Fibroblast of skin of left quadriceps (primary cell): ENCODE measurements around the gene HSF2BP.
"Not testable (repeated sequence)": the region's sequence is repeated elsewhere in the genome, so short reads cannot be mapped to it uniquely, and the experiment has no call there.

Source experiments
- DNase-seq, 2 experiments: peaks; one replicate each; pipeline ENCODE4 v3.0.0-alpha.2; 2013; ENCODE audit warnings: low read depth in 2 of 2

Gene HSF2BP

DNA sequence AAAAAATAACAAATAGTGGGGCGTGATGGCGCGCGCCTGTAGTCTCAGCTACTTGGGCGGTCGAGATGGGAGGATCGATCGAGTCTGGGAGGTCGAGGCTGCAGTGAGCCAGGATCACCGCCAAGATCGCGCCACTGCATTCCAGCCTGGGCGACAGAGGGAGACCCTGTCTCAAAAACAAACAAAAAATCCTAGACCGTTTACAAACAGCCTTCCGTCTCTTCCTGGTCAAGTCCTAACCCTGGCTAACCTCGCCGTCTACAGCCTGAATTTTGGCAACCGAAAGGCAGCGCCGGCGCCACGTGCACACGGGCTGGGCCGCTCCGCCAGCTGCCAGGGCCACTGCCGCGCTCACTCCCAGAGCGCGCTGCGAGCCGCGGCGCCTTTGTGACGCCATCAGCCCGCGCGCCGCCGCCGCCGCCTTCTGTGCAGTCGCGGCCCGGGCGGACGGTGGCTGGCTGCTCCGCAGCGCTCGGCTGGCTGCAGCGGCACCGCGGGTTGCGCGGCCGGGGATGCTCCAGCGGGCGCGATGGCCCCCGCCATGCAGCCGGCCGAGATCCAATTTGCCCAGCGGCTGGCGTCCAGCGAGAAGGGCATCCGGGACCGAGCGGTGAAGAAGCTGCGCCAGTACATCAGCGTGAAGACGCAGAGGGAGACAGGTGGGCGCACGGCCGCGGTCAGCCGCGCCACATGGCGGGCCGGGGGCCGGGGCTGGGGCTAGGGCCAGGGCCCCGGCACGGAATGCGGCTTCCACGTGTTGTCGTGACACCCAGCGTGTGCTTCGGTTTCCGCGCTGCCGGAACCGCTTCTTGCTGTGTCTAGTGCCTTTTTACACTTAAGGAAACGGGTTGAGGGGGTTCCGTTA lies at the start of gene HSF2BP, which contains the start of gene RRP1B:
Gene HSF2BP (minus strand): TSS at position 353 of the 865 bp plus-strand sequence. CDS start 1,392 bp downstream, outside the sequence.
Gene RRP1B (plus strand): TSS at position 425 of the 865 bp plus-strand sequence. CDS start 105 bp downstream, at position 530.
- peak; percentile 64 to 66 for DNase-seq

DNA sequence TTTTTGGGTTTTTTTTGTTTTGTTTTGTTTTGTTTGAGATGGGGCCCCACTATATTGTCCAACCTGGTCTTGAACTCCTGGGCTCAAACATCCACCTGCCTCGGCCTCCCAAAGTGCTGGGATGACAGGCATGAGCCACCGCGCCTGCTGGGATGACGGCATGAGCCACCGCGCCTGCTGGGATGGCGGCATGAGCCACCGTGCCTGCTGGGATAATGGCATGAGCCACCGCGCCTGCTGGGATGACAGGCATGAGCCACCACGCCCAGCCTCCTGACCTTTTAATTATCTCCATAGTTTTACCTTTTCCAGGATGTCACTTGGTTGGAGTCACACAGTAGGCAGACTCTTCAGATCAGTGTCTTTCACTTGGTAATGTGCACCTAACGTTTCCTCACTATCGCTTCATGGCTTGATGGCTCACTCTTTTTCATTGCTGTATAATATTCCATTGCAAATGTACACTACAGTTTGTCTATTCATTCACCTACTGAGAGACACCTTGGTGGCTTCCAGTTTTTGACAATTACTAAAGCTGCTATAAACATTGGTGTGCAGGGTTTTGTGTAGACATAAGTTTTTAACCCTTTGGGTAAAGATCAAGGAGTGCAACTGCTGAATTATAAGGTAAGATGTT lies 49.6 kb upstream of the HSF2BP start:
- DNase-seq = no peak

DNA sequence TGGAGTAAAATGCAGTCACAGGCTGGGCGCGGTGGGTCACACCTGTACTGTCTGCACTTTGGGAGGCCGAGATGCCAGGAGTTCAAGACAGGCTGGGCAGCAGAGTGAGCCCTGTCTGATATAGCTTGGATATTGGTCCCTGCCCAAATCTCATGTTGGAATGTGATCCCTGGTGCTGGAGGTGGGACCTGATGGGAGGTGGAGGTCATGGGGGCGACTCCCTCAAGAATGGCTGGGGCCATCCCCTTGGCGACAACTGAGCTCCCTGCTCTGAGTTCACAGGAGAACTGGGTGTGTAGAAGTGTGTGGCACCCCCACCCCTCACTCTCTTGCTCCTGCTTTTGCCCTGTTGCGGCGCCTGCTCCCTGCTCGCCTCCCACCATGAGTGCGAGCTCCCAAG lies 48.2 kb upstream of the HSF2BP start:
- no peak for DNase-seq

DNA sequence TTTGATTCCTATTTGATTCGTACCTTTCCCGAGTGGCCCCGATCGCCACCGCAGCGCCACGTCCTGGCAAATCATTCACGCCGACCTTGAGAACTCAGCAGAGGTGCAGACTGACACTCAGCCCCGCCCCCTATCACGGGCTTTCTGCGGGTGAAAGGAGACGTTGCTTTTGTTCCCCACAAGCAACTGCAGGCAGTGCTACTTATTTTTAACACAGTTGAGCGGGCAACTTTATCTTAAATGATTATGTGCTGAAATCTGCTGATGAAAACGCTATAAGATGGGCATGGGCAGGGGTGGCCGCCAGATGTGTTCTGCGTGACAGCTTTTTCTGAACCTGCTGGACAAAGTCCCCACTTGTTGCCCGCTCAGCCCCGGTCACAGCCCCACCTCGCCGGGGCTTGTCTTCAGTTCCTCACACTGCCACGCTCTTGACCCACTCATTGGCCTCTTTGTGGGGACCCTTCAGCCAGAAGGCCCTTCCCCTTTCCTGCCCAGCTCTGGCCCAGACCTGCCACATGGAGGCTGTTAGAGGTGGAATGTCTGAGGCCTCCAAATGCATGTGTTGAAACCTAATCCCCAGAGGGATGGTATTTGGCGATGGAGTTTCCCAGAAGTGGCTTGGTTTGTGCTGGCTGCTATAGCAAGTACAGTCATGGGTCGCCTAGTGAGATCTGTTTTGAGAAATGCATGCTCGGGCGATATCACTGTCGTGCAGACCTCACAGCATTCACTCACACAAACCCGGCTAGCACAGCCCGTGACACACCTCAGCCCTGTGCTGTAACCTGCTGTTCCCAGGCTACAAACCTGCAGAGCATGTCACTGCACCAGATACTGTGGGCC lies 44.0 kb upstream of the HSF2BP start:
- peak; percentile 69 to 70 for DNase-seq

DNA sequence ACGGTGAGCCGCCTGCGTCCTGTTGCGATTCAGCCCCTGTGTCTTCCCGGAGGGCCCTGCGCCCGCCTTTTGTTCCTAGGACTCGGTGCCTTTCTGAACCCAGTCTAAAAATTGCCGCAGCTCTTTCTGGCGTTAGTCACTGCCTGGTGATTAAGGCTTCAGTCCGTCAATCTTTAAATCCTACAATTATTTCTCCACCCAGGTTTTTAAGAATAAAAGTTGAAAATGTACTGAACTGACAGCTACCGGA lies 43.4 kb upstream of the HSF2BP start:
- DNase-seq = no peak

DNA sequence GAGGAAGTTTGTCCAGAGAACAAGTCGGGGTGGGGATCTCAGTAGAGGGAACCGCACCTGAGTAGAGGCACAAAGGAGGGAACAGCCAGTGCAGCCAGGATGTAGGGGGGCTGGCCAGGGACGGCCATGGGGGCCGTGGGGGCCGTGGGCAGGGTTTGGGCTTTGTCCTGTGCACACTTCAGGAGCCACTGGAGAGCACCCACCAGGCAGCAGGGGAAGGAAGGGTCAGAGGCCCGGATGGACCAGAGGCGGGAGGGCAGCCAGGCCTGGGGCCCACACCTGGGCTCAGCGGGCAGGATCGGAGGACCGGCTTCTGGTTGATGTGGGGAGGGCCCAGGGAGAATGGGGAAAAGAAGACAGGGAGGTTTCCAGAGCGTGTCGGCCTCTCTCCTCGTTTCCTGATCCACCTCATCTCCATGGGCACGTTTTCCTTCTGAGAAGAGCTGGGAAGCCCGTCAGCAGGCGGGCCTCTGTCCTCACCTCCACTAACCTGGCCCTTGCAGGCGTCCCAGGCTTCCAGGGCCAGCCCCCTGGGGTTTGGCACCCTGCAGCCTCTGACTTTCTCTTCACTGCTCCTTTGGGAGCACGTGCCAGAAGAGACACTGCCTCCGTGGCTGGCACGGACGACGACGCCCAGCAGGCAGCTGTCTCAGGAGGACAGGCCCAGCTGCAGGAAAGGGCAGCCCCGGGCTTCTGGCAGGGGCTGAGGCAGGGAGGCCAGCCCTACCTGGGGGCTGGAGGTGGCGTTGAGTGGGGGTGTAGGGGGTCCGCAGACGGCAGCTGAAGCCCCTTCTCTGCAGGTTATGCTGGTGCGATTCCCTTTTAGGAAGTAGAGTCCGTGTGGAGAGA lies 42.9 kb upstream of the HSF2BP start:
- DNase-seq = no peak

DNA sequence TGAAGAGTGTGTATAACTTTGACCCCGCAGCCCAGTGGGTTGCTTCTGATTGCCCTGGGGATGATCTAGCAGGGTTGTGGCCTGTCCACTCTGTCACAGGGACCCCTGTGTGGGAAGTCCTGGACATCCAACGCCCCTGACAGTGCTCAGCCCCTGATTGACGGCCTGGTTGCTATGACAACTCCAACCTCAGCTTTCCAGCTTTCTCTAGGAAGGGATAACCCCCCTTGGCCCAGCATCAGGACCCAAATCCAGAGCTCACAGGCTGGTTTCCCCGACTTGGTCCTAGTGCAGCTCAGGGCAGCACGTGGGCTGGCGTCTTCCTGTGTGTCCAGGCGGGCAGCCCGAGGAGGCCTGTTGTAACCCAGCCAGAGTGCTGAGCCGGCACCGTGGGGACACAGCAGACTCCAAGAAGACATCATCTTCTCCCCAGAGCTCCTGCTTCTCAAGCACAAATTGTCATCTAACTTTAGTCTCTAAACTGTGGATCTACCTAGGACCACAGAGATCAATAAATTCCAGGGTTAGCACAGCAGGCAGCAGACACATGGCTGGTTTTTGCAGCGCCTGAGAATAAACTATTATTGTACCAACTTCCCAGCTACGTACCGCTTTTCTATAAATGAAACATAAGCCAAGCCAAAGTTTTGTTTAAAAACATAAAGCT lies 40.8 kb upstream of the HSF2BP start:
- no peak for DNase-seq

DNA sequence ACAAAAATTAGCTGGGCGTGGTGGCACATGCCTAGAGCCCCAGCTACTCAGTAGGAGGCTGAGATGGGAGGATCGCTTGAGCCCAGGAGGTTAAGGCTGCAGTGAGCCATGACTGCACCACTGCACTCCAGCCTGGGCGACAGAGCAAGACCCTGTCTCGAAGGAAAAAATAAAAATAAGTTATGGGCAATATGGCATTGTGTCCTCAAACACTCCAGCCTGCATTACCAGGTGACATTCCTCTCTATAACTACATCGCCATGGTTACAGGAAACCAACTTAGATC lies 40.1 kb upstream of the HSF2BP start:
- DNase-seq = not testable (repeated sequence)

DNA sequence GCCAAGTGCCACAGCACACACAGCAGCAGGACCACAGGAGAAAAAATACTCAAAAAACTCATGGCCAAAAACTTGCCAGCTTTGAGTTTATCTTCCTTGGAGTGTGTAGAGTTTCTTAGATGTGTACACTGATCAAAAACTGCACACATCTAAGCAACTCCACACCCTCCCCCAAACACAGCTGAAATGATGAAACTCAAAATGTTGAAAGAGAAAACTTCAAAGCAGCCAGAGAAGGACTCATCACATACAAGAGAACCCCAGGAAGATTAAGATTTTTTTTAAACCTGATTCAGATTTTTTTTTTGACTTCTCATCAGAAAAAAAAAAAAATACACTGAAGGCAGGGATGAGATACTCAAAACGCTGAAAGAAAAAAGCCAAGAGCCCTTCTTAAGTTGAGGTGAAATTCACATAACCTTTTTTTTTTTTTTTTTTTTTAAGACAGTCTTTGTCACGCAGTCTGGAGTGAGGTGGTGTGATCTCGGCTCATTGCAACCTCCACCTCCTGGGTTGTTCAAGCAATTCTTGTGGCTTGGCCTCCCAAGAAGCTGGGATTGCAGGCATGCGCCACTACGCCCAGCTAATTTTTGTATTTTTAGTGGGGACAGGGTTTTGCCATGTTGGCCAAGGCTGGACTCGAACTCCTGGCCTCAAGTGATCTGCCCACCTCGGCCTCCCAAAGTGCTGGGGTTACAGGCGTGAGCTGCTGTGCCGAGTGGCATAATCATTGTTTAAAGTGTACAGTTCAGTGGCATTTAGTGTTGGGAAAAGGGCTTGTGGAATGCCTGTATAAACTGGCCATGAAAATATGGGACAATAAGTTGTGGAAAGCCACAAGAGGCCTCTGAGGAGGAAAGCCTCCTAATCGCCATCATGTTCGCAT lies 38.7 kb upstream of the HSF2BP start:
- no peak for DNase-seq

DNA sequence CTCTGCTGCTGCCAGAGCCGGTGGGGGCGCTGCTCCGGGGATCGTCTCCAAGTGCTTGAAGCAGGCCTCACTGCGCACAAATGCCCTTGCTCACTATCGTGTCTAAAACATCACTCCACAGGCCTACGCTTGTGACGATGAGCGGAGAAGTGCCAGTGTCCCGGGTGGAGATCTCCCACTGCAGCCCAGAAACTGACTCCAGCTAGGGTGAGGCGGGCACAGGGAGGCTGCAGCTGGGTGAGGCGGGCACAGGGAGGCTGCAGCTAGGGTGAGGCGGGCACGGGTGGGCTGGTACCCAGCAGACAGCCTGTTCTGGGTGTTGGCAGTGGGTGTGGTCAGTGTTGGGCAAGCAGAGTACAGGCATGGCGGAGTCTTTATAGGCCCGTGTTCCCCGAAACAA lies 36.9 kb upstream of the HSF2BP start:
- DNase-seq = no peak

DNA sequence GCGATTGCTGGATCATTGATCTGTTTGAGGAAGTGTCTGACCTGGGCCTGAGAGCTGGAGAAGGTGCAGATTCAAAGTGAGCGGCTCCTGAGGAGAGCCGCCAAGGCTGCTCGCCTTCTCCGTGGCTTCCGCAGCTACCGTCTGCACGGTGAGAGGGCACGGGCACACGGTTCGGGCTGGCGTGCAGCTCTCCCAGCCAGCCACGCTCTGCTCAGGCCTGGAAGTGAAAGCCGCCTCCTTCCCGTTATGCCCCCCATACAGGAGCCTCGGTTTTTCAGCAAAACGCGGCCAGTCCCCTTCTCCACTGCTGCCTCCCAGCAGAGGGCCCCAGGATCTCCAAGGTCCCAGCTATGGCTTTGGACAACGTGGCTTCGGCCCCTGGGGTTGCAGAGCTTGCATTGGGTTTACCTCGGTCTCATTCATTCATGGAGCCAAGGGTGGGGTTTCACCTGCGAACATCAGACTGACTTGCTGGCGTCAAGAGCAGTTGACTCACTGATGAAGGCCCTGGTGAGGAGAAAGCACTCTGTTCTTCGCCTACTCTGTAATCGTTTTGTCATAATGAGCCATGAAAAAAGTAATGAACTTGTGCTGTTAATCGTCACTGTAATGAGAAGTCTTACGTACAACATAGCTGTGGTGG lies 35.3 kb upstream of the HSF2BP start:
- no peak for DNase-seq

DNA sequence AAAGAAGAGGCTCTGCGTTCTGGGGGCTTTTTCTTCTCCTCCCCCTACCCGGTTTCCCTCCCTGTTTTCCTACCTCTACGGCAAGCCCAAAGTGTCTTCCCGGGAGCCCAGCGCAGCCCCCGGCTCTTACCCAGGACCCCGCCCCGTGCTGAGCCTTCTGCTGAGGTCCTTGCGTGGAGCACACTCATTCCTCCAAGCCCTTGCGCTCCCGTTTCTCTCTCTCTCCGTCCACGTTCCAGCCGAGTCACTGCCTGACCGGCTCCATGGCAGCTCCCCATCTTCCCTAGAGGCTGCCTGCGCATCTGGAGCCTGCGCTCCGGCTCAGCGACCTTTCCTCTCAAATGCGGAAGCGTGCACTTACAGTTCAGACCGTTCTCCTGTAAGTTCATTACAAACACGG lies 34.7 kb upstream of the HSF2BP start:
- no peak for DNase-seq

DNA sequence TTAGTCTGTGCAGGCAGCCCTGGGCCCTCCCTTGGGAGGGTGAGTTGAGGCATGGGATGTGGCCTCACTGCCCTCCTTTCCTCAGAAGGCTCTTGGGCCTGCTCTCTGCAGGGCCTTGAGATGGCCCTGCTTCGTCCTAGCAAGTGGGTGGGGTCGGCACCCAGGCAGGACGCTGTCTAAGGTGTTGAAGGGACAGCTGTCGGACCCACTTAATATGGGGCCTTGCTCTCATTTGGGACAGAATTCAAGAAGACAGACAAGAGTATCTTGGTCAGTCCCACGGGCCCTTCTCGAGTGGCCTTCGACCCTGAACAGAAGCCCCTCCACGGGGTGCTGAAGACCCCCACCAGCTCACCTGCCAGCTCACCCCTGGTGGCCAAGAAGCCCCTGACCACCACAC lies 33.7 kb upstream of the HSF2BP start:
- no peak for DNase-seq

DNA sequence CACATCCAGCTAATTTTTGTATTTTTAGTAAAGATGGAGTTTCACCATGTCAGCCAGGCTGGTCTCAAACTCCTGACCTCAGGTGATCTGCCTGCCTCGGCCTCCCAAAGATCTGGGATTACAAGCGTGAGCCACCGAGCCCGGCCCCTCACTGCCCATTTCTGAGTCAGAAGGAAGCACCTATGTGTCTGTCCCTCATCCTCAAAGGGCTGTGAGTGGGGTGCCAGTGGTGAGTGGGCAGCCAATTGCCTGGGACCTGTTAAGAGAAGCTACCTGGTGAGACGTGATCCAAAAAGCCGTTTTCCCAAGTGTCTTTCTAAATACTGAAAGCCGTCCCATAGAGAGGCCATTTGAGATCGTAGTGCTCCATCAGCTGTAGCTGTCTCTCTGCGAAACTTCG lies 32.5 kb upstream of the HSF2BP start:
- no peak for DNase-seq

DNA sequence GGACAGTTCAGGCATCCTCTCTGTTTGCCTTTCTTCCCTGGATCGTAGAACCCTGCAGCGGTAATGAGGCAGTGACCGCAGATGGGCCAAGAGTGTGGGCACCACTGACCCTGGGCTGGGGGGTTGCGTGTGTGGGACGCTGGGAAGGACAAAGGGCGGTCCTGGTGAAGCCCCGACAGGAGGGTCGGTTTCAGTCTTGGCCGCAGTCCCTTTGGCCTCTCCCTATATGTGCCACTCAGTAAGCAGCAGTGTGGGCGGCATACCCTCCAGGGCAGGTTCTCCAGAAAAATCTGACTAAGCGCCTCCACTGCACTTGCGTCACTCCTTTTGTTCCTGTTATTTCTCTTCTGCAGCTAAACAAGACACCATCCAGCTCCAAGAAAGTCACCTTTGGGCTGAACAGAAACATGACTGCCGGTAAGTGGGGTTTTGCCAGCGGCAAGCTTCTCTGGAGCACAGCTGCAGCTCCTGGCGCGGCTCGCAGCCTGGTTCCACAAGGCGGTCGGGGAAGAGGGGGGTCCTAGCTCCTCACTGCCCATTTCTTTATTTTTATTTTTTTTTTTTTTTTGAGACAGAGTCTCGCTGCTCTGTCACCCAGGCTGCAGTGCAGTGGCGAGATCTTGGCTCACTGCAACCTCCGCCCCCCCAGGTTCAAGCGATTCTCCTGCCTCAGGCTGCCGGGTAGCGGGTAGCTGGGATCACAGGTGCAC lies 32.0 kb upstream of the HSF2BP start:
- no peak for DNase-seq

DNA sequence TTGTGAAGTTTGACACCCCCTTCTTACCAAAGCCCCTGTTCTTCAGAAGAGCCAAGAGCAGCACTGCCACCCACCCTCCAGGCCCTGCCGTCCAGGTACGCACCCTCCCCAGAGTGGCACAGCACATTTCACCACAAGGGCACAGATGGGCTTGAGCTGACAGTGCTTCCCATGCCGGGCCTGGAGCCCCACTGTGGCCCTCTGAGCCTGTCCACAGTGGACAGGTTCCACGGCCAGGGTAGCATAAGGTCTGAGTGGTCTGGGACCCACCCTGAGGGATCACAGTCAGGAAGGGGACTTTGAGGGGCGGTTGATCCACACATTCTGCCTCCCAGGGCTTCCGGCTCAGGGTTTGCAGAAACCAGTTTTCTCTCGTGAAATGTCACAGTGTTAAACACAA lies 31.1 kb upstream of the HSF2BP start:
- no peak for DNase-seq

DNA sequence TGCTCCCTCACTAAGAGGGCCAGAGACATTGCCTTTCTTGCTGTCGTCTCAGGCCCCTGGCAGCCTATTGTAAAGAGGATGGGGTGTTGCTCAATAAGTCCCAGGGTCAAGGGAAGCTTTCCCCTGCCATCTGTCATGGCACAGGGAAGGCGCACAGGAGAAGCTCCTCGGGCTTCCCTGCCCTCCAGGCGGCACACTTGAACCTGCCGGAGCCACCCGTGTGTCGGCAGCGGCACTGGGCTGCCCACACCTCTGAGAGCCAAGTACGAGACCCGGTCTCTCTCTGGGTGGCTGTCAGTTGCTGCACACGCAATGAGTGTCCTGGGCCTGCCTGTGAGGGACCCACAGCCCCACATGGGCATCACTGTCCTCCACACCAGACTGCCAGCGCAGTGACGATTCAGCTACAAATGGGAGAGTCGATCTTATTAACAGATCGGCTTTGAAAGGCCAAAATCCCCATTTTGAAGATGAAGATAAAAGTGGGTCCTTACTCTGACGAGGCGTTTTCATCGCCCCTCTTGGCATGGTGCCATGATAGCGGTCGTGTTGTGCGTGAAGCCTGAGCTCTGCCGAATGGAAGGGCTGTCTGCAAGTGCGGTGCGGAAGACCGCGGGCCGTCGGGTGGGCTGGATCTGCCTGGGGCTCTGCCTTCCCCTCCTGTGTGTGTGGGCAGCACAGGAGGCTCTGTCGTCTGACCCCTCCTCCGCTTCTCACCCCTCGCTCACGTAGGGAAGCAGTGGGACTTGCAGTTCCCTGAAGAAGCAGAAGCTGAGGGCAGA lies 30.5 kb upstream of the HSF2BP start:
- DNase-seq = no peak

DNA sequence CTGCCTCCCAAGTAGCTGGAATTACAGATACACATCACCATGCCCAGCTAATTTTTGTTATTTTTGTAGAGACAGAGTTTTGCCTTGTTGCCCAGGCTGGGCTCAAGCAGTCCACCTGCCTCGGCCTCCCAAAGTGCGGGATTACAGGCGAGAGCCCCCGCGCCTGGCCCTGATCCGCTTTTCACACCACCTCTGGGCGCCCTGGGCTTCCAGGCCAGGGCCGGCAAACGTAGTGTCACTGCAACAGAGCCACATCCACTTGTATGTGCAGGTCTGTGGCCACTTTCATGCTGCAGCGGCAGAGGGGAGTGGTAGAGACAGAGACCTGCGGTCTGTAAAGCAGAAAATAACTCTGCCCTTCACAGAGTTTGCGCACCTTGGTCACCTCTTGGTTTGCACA lies 29.6 kb upstream of the HSF2BP start:
- no peak for DNase-seq
